ENCODE data around the gene TM4SF5. TPM values are rescaled to one million over a fixed set of nuclear protein-coding genes. Genes with fewer than 3 reads are reported as not detected.

The TM4SF5 gene
- total and polyA plus RNA-seq, 8 donors, result 0.31 to 1.2 (median 0.61) TPM; not detected in 2

DNA sequence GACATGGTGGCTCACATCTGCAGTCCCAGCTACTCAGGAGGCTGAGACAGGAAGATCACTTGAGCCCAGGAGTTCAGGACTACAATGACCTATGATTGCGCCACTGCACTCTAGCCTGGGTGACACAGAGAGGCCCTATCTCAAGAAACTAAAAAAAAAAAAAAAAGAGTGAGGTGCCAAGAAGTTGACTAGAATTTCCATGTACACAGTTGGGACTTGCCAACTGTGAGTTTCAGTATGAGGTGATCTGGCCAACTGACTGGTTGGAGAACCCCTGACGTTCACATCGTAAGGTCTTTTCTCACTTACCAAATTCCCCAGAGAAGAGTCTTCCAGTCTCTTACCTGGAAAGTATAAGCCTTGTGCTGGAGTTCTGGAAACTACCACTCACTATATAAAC, 43.6 kb upstream of the TM4SF5 start:
- DNase-seq (peak in 4 of 6 donors; percentile 55 to 64 (median 58)), ATAC-seq (peak; percentile 32 to 39 (median 34))
- H3K36me3 ChIP-seq, result no peaks in the 10 kb centered on the region

DNA sequence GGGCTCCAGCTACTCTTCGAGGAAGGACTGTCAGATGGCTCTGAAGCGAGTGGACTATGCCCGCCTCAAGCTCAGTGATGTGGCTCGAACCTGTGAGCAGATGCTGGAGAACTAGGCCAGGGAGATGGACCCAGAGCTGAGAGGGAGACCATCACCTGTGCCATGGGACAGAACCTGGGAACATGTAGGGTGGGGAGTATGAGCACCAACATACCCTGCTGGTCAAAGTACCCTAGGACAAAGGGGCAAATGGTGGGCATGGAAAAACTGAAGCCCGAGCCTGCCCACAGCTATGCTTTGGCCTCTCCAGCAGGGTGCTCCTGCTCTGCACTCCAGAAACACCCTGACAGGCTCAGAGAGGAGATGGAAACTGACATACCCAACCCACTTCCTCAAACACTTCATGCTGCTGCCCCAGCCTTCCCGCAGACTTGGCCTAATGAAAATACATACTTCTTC, 38.6 kb upstream of the TM4SF5 start:
- 83 to 90% methylated on average over 6 of the region's 6 CpGs for WGBS, 2 donors
- no peak for ATAC-seq
- Histone ChIP-seq H3K4me1 (peaks cover 0 to 8% (median 0%) of the 10 kb centered on the region in 3 donors), H3K27me3 (no peaks in the 10 kb centered on the region), H3K27ac (peak overlapping the region in 1 of 4 donors; percentile 46), H3K36me3 (no peaks in the 10 kb centered on the region), H3K9me3 (no peaks in the 10 kb centered on the region), H3K4me3 (no peak overlapping the region)
- FAIRE-seq, result no peak
- TF ChIP-seq CTCF (IDR thresholded peaks at IDR 0.05), result peak in 1 of 4 donors; percentile 12
- DNase-seq, result no peak
- intact Hi-C loops (cut with DNase I), result loop anchor here in 1 of 3 donors (10.0 kb wide), 2 partner anchors 52 to 162 kb away; partner anchors contain the start of genes C17orf107, GLTPD2 and VMO1

More for the DNA sequence above, 43.6 kb upstream of the TM4SF5 start:
- no peak for TF ChIP-seq CTCF (IDR thresholded peaks at IDR 0.05)
- Histone ChIP-seq H3K4me3 (no peak overlapping the region), H3K27ac (peak overlapping the region in 2 of 4 donors; percentile 74 to 84), H3K9me3 (no peaks in the 10 kb centered on the region), H3K27me3 (no peaks in the 10 kb centered on the region), H3K4me1 (peaks cover 4 to 7% (median 5%) of the 10 kb centered on the region in 3 donors)
- 22 to 24% methylated on average over 3 of the region's 3 CpGs for WGBS, 2 donors
- FAIRE-seq, result no peak
- intact Hi-C loops (cut with DNase I), result no loop called here

DNA sequence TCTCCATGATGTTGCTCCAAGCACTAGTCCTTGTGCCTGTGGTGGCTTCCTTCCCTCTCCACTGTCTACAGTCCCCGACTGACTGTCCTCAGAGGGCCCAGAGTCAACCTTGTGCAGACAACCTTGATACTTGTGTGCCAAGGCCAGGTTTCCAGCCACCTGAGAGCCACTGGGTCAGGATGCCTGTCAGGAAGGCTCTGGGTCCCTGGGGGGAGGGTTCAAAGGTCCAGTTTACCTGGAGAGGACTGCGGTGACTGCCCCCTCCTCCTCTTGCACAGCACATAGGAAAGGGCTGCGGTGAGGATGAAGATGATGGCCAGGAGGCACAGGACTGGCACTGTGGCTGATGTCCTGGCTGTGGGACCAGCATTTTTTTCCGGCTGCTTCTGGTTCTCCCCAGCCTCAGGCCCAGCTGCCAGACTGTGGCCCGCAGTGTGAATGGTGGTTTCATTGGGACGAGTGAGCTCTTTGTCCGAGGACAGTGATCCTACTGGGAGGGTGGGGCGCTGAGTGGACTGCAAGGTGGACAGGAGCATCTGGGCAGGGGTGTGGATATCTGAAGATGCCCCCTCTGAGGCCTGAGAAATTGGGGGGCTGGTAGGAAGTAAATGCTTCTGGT, 36.7 kb upstream of the TM4SF5 start:
- no peaks in the 10 kb centered on the region for H3K9me3 ChIP-seq
- ATAC-seq (no peak), DNase-seq (no peak), FAIRE-seq (no peak)
- peak overlapping the region in 1 of 4 donors; percentile 48 for H3K27ac ChIP-seq
- no peak overlapping the region for H3K4me3 ChIP-seq
- no peaks in the 10 kb centered on the region for H3K36me3 ChIP-seq
- 79 to 82% methylated on average over 8 of the region's 8 CpGs for WGBS, 2 donors
- no peaks in the 10 kb centered on the region for H3K27me3 ChIP-seq
- no peak for TF ChIP-seq CTCF (IDR thresholded peaks at IDR 0.05)
- H3K4me1 ChIP-seq, result peaks cover 0 to 10% (median 0%) of the 10 kb centered on the region in 3 donors
- intact Hi-C loops (cut with DNase I), result loop anchor here in 1 of 3 donors (10.0 kb wide), 2 partner anchors 50 to 160 kb away; partner anchors contain the start of genes C17orf107, GLTPD2 and VMO1

- Histone ChIP-seq H3K27me3 (no peaks in the 10 kb centered on the region), H3K4me1 (peaks cover 0 to 6% (median 0%) of the 10 kb centered on the region in 3 donors), H3K9me3 (no peaks in the 10 kb centered on the region), H3K36me3 (no peaks in the 10 kb centered on the region), H3K4me3 (no peak overlapping the region), H3K27ac (peak overlapping the region in 2 of 4 donors; percentile 41 to 48)
- intact Hi-C loops (cut with DNase I), result loop anchor here in 1 of 3 donors (10.0 kb wide), 2 partner anchors 49 to 159 kb away; partner anchors contain the start of genes C17orf107, GLTPD2 and VMO1
- 79 to 80% methylated on average over 9 of the region's 9 CpGs for WGBS, 2 donors
- FAIRE-seq (no peak), DNase-seq (no peak), ATAC-seq (no peak)
- no peak for TF ChIP-seq CTCF (IDR thresholded peaks at IDR 0.05)
These were observed 35.6 kb upstream of the TM4SF5 start for GRCh38 chr17:4735876-4736651.
